Activated CD4-positive, alpha-beta T cell treated with anti-CD3 and anti-CD28 coated beads, Interleukin-2, Interleukin-4, amounts not matched to agents 100 ng/mL and 50 ng/mL, durations not matched to agents 16 hours and 8 hours (primary cell): ENCODE results near the gene XRCC3.
"Not testable (repeated sequence)": the region's sequence is repeated elsewhere in the genome, so short reads cannot be mapped to it uniquely, and the experiment has no call there.

Experiments
- DNase-seq: peaks from one replicate; pipeline ENCODE4 v3.0.0-alpha.2; 2020; ENCODE audit warnings: low spot score

XRCC3 gene

GRCh38 chr14:103667671-103668070 lies 47.6 kb downstream of the XRCC3 start:
- DNase-seq: peak; percentile 6

GRCh38 chr14:103663506-103663905 lies 51.7 kb downstream of the XRCC3 start:
- no peak for DNase-seq

- DNase-seq: no peak
Measured at GRCh38 chr14:103662591-103662990, 52.7 kb downstream of the XRCC3 start.

GRCh38 chr14:103662029-103662428 lies 53.2 kb downstream of the XRCC3 start:
- DNase-seq: no peak

- DNase-seq: no peak
Measured at GRCh38 chr14:103659631-103660030, 55.6 kb downstream of the XRCC3 start.

- DNase-seq: no peak
Measured at GRCh38 chr14:103657471-103657870, 57.8 kb downstream of the XRCC3 start.

- DNase-seq: no peak
Measured at GRCh38 chr14:103656756-103657133, 58.5 kb downstream of the XRCC3 start.

- no peak for DNase-seq
Measured at GRCh38 chr14:103656031-103656755, 59.1 kb downstream of the XRCC3 start.

GRCh38 chr14:103654619-103655018 lies 60.6 kb downstream of the XRCC3 start:
- no peak for DNase-seq

GRCh38 chr14:103653805-103654204 lies 61.4 kb downstream of the XRCC3 start:
- no peak for DNase-seq

- DNase-seq: not testable (repeated sequence)
Measured at GRCh38 chr14:103653336-103653735, 61.9 kb downstream of the XRCC3 start.

GRCh38 chr14:103652806-103653205 lies 62.4 kb downstream of the XRCC3 start:
- DNase-seq: no peak

GRCh38 chr14:103651585-103651984 lies 63.7 kb downstream of the XRCC3 start:
- DNase-seq: no peak

- DNase-seq: no peak
Measured at GRCh38 chr14:103650213-103650612, 65.0 kb downstream of the XRCC3 start.

- DNase-seq: no peak
Measured at GRCh38 chr14:103649001-103649400, 66.2 kb downstream of the XRCC3 start.
